Inflammatory macrophage treated with lipopolysaccharide for 1 hour (primary cell): ENCODE data around the gene NOL3.

Experiments used
- DNase-seq, 2 donors: peaks; one replicate each; pipeline ENCODE4 v3.0.0-alpha.2; 2020 to 2022

NOL3 gene

DNA sequence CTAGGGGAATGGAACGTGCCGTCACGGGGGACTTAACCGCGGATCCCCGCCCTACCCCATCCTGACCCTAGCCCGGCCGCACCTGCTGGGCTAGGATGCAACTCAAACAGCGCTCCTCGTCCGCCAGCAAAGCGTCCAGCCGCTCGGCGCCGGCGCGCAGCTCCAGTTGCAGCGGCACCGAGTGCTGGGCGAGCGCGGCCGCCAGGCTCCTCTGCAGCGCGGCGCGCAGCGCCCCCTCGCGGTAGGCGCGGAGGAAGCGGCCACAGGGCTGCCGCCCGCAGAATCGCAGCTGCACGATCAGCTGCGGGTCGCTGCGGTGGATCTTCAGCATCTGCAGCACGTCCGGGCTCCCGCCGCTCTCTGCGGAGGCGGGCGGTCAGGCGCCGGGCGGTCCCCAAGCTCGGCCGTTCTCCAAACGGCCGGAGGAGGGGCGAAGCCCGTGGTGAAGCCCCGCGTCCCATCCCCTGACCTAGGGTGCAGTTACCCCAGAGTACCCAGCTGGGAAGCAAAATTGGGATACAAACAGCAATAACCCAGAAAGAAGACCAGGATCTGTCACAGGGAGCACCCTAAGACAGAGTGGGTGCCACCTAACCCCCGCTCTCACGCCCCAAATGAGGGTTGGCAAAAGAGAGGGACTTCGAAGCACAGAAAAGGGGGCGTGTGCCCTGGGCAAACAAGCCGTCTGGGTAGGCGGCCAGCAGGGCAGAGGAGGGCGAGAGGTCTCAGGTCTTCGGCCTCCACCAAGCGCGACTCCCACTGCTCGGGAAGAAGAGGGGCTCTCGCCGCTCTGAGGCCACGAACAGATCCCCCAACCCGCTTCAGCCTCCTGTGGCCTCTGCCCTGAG, 14.8 kb upstream of the NOL3 start:
- DNase-seq, result peak in 1 of 2 donors; percentile 78

DNA sequence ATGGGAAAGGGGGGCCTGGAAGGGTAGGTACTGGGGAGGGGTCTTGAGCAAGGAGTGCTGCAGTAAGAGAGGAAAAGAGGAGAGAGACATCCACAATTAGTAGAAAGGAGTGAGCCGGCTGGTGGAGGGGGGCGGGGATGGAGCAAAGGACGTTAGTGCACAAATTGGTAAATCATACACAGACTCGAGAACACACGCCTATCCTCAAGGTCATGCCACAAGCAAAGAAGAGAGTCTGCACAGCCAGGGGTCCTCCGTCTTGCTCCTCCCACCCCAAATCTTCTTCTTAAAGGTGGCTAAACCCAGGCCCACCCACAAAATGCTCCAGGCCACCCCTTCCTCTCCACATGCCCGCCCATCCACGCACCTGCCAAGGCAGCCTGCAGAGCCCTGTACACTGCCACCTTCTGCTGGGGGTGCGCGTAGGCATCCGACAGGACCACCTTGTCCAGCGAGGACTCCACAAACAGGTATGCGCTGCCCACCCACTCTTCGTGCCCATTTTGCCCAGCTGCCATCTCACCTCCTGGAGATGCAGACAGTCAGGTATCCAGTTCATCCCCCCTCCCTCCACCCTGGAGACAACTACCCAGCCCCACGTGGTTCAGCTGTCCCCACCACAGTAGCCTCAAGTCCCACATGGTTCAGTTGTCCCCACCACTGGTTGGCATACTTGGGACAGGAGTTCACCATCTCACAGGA, 14.0 kb upstream of the NOL3 start:
- DNase-seq, result no peak

DNA sequence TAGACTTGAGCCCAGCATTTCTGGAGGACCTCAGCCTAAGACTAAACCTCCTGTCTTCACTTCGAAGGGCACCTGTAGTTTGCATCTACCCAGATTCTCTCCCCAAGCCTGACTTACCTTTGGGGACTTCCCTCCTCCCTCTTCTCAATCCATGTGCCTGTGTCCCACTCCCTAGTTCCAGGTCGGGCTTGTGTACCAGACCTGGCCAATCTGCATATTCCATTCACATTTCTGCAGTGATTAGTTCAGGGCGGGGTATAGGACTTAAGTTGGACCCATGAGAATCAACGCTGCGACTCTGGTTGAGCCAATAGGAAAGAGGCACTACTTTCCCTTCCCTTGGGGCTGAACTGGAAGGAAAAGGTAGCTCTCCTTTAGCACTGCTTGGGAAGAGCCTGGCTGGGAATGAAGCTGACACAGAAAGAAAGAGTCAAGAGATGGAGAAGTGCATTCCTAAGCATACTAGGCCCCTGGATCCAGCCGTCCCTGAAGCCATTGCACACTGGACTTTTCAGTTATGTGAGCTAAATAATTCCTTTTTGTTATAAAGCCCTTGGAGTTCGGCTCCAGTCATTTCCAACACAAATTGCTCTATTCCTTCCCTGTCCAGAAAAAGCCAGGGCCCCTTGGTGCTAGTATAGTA, 13.1 kb upstream of the NOL3 start:
- DNase-seq, result no peak

DNA sequence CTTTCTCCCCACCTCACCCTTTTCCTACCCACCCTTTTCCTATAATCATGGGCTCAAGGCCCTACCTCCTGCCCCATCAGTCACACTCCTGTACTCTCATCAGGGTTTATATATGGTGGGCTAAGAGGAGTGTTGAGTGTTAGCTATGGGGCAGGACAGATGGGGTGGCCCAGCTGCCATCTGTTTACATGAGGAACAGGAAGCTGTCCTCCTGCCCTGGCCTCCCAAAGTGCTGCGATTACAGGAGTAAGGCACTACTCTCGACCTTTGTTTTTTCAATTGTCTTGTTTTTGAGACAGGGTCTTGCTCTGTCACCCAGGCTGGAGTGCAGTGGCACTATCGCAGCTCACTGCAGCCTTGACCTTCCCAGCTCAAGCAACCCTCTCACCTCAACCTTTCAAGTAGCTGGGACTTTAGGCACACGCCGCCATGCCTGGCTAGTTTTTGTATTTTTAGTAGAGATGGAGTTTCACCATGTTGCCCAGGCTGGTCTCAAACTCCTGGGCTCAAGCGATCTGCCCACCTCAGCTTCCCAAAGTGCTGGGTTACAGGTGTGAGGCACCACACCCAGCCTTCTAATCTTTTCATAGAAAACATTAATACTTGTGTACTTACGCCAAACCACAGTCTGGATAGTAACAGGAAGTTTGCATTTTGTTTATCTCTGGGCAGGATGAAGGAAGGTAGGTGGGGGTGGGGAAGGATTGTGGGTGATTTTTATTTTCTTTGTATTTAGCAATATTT, 12.3 kb upstream of the NOL3 start:
- DNase-seq, result no peak

DNA sequence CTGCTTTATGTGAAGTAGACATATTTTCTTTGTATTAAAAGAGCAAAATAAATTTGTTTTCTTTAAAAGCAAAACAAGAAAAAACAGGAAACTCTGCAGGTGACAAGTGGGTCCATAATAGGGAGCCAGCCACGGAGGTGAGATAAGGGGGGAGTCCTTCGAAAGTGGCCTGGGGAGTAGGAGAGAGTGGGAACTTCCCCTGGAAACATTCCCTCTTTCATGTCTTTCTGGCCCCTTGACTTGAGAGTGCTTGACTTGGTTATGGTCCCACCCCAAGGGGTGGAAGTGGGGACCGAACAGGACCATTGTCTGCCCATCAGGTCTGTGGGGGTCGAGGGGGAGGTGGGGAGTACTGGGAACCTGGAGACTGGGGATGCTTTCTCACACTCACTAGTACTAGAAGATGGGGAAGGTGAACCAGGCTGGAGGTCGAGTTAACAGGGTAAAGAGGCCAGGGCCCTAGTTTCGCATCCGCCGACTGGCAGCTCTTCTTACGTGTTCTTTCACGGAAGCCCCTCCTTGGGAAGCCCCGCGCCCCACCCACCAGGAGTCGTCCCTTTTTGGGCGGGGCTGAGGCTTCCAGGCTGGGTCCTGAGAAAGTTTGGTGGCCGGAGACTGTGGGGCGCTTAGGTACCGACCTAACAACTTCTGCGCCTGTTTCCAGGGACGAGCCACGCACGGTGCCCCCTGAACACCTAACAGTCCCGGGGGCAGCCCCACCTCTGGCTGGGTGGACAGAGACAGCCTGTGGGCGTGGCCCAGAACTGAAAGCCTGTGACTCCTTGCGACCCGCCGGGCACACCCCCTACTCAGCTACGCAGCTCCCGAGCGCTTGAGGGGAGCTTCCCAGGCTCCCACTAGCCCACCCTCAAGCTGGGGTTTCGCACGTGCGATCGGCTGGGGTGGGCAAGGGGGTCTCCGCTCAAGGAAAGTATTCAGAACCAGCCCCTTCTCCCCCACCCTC, 11.4 kb upstream of the NOL3 start:
- DNase-seq, result peak; percentile 86 to 87

DNA sequence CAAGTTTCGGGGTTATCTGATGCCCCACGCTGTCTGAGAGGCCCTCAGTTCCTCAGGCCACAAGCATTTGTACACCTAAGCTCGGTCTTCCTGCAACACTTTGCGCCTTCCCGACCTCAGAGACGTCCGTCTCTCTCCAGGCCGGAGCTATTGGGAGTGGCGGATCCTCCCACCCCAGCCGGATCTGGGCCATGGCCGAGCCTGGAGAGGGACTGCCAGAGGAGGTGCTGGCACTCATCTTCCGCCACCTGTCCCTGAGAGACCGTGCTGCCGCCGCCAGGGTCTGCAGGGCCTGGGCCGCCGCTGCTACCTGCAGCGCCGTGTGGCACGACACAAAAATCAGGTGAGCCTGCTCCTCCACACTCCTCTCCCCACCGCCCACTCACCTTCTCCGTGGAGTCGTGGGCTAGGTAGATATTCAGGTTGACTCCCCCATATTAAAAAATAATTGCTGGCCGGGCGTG, 8.7 kb upstream of the NOL3 start:
- no peak for DNase-seq

DNA sequence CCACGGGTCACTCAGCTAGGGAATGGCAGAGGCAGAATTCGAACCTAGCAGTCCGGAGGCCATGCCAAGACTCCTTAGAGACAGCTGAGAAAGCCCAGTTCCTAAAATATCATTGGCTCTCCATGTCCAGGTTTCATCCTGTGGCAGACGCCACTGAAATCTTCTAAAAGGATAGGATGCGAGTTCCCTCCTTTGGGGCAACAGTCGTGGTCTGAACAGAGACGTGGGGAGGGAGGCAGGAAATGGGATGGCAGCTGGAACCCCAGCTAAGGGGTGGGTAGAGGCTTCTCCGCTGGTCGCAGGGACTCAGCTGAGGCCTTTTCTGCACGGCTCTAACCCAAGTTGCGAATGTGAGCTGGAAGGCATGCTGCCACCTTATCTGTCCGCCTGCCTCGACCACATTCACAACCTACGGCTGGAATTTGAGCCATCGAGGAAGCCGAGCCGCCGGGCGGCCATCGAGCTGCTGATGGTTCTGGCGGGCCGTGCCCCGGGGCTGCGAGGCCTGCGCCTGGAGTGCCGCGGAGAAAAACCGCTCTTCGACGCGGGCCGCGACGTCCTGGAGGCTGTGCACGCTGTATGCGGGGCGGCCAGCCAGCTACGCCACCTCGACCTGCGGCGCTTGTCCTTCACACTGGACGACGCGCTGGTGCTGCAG, 7.7 kb upstream of the NOL3 start:
- DNase-seq, result peak in 1 of 2 donors; percentile 51

DNA sequence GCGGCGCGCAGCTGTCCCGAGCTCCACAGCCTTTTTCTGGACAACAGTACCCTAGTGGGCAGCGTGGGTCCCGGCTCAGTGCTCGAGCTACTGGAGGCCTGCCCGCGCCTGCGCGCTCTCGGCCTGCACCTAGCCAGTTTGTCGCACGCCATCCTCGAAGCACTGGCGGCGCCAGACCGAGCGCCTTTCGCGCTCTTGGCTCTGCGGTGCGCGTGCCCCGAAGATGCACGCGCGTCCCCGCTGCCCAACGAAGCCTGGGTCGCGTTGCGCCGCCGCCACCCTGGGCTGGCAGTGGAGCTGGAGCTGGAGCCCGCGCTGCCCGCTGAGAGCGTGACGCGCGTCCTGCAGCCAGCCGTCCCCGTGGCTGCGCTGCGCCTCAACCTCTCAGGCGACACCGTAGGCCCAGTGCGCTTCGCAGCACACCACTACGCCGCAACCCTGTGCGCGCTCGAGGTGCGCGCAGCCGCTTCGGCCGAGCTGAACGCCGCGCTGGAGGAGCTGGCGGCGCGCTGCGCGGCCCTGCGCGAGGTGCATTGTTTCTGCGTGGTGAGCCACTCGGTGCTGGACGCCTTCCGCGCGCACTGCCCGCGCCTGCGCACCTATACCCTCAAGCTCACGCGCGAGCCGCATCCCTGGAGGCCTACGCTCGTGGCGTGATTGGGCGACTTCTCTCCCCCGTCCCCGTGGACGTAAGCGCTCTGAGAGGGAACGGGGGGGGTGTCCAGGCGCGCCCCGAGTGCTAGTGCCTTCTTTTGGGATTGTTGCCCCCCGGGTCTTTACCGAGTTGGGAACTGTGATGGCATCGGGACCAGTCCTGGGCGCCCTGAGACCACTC, 7.0 kb upstream of the NOL3 start:
- no peak for DNase-seq

DNA sequence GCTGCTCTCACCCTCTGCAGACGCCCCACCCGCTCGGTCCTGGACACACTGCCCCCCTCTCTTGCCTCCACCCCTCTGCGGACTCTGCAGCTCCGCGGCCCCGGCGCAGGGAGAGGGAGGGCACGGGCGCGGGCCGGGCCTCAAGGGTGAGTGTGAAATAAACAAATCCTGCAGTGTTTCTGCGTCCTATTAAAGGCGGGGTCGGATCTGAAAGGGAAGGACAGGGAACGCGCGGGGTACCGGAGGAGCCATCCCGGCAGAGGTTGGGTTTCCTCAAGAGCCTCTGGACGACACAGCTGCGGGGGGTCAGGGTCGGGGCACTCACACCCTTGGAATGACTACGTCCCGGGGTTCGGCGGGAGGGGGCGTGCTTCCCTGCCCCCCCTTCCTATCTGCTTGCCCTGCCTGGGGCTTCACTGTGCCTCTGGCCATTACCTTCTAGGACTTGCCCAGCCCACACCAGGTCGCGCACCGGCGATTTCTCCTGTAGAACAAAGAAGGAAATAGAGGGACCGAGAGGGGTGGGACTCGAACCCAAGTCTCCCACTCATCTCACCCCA, 6.3 kb upstream of the NOL3 start:
- DNase-seq, result no peak

DNA sequence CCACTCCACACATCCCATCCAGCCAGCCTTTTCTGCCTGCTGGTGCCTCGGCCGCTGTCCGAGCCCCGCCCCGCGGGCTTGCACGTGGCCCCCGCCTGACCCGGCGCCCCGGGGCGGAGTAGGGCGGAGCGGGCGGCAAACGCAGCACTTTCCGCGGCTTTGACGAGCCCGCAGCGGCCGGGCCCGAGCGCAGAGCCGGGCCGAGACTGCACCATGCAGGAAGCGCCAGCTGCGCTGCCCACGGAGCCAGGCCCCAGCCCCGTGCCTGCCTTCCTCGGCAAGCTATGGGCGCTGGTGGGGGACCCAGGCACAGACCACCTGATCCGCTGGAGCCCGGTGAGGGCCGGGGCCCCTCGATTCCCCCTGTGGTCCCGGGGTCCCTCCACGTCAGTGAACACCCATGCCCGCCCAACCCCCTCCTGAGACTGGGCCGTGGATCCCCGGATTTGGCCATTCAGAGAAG, 5.7 kb upstream of the NOL3 start, which contains the start of gene HSF4:
Gene HSF4, plus strand, starts transcription at position 147 of the 463 bp plus-strand sequence. Its CDS starts 67 bp downstream, at position 214.
- DNase-seq, result peak in 1 of 2 donors; percentile 54

DNA sequence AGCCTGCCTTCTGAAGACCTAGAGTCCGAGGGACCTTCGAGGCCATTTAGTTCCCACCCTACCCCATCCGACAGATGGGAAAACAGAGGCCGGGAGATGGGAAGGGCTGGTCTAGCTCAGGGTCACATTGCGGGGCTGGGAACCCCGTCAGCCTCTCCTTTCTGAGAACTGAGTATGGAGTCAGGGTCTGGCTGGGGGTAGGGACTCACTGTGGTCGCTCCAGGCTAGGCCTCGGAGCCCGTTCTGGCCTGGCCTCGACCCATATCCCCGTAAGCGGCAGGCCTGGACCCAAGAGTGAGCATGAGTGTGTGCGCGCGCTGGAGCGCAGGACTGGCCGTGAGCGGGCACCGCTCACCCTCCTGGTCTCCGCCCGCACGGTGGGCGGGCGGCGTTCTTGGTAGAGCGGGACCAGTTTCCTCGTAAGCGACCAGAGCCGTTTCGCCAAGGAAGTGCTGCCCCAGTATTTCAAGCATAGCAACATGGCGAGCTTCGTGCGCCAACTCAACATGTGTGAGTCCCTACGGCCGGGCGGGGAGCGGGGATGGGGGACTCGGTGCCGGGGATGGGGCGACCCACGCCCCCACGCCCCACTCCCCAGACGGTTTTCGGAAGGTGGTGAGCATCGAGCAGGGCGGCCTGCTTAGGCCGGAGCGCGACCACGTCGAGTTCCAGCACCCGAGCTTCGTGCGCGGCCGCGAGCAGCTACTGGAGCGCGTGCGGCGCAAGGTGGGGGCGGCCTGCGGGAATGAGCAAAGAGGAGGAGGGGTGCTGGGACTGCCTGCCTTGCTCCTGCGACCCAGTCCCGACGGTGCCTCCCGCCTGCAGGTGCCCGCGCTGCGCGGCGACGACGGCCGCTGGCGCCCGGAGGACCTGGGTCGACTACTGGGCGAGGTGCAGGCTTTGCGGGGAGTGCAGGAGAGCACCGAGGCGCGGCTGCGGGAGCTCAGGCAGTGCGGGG, 4.9 kb upstream of the NOL3 start:
- no peak for DNase-seq

DNA sequence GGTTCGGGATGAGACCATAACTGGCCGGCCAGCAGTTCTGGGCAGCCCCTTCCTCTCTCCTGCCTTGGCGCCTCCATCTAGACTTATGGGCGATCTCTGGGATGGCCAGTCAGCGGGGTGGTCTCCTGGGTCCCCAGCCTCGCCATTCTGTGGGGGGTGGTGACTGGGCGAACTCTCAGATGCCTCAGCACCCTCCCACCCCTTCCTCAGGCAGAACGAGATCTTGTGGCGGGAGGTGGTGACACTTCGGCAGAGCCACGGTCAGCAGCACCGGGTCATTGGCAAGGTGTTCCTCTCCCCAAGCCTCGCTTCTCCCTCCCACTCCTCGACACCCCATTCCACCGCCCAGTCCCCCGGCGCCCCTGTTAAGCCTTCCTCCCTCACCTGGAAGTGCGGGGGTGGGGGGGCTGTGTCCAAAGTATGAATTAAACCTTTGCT, 4.2 kb upstream of the NOL3 start:
- DNase-seq, result no peak

DNA sequence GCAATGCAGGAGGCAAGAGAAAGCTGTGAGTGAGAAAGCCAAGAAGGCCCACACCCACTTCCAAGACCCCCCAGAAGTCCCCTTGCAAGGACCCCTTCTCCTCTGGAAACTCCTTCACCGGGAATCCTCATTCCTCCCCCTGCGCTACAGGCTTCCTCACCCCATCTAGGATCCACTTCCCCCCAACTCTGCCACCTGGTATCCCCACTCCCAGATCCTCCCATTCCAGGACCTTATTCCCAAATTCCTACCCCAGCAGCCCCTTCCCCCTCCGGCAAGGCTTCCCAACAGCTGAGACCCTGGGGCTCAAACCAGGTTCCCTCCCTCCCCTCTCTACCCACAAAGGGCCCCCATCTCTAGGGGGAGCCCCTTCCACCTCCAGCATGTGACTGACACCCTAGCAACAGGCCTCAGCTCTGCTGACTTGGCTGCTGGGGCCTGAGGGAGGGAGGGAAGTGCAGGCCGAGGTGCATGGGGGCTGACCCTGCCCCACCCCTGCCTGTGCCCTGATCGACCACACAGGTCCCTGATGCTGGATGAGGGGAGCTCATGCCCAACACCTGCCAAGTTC, 3.7 kb upstream of the NOL3 start:
- no peak for DNase-seq

DNA sequence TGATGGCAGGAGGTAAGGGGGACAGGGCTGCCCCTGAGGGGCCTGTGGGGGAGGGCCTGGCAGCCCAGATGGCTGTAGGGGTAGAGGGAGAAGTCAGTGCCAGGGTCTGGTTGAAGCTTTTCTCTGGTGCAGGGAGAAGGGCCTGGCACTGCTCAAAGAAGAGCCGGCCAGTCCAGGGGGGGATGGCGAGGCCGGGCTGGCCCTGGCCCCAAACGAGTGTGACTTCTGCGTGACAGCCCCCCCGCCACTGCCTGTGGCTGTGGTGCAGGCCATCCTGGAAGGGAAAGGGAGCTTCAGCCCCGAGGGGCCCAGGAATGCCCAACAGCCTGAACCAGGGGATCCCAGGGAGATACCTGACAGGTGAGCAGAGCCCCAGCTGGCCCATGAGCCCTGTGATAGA, 2.8 kb upstream of the NOL3 start:
- no peak for DNase-seq

DNA sequence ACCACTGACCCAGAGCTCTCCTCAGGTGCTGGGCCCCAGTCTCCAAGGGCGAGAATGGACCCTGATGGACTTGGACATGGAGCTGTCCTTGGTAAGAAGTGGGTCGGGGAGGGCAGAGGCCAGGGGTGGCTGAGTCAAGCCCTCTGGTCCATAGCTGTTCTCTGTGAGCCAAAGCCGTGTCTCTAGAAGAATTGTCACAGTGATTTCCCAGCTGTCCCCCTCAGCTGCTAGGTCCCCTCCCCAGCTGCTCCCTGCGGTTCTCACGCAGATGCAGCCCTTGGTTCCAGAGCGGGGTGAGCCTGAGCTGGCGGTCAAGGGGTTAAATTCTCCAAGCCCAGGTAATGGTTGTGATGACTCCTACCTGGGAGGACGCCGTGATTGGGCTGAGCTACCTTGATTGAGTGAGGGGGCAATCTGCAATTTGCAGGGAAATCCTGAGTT, 1.3 kb upstream of the NOL3 start:
- no peak for DNase-seq

DNA sequence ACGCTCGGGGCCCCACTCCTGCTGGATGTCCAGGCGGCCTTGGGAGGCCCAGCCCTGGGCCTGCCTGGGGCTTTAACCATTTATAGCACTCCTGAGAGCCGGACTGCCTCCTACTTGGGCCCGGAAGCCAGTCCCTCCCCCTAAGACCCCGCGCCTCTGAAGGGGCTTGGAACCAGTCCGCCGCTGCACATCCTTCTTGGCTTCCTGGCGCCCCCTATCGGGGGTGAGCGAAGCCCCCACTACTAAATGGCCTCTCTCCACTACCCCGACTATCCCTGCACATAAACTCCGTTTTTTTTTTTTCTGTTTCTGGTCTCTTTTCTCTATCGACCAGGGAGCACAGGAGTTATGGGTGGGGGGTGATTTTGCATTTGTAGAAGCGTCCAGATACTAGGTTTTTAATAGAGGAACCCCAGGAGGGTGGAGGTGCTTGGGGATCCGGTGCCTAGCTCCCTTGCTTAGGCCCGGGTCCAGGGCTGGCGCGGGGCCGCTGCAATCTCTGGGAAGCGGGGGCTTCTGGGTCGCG, 633 bp upstream of the NOL3 start:
- no peak for DNase-seq

DNA sequence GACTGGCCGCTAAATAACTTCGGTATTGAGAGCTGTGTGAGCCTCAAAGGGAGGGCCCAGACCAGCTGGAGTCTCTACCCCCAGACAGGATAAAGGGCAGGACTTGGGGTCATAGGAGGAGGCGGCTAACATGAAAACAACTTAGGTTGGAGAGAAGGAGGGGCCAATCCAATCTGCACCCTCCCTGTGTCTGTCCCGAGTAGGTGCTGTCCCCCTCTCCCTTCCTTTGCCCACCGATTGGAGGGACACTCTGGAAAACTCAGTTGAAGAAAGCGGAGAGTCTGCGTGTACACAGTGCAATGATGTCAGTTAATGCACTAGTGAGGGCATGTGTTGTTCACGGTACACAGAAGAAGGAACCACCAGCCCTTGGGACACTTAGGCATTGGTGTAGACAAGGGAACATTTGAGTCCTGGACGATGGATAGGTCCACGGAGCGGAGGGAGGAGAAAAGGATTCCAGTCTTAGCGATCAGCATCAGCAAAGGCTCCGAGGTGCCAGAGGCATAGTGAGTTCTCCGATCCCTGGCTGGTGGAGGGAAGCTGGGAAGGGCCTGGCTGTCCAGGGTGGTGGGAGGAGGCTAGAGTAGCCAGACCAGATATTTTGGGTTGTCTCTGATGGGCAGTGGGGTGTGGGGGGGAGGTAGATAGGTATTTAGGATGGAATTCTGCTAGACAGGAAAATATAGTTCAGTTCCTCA, 761 bp downstream of the NOL3 start:
- no peak for DNase-seq
